ENCODE data around the gene ZNF175. TPM values are rescaled to one million over a fixed set of nuclear protein-coding genes. Genes with fewer than 3 reads are reported as not detected.

Gene ZNF175
- total RNA-seq, 1 donor from 2014 or later = 15.2 TPM

DNA sequence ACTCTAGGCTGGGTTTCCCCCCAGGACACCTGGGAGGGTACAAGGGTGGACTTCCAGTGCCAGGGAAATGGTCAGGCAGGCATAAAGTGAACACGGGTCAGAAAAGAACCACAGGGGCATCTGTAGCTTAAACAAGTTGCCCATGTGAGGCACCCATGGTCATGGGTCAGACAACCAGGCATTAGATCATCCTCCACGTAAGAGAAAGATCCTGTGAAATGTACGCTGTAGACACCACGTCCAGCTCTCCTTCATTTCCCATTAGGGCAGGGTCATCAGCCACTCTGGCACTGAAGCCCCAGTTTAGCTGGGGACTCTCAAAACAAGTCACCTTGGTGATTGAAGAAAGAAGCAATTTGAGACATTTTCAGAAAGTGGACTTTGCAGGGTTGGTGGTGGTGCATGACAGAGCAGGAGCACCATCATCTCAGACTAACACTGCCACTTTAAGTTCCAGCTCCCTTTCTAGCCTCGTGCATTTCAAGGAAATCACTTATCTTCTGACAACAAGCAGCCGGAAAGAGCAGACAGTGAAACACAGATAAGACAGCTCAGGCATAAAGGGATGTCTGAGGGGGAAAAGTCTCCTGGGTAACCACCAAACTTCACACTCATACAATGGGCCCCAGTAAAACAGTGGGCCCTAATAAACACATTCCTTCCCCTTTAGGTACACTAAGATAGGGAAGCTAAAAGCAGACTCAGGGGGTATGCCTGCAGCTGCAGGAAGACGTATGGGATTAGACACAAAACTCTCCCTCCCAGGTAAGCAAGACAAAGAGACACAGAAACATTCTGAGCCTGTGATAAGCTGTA lies 23.5 kb upstream of the ZNF175 start:
- Mint-ChIP-seq H3K9me3 (peaks cover 46% of the 10 kb centered on the region), H3K27me3 (ENCODE audit: low read depth) (no peaks in the 10 kb centered on the region)

DNA sequence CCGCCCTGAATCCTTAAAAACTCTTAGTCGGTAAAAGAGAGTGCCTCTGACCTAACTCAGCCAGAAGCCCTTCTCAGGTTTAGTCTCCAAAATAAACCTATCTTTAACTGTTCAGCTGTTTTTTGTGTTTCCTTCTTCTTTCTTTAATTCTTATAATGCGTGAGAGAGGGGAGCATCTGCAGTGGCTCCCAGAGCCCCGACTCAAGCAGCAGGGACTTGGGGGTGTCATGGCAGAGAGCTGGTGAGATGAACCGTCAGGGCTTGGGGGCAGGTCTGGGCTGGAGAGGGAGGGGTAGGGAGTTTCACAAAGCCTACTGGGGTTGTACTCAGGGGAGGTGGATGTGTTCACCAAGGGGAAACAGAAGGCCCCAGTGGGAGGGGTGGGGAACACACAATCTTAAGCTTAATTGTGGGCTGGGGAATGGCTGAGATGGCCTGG lies 22.9 kb upstream of the ZNF175 start:
- Mint-ChIP-seq H3K4me3 (no peak overlapping the region), H3K4me1 (no peaks in the 10 kb centered on the region), H3K27me3 (ENCODE audit: low read depth) (no peaks in the 10 kb centered on the region), H3K27ac (no peak overlapping the region), H3K36me3 (no peaks in the 10 kb centered on the region), H3K9me3 (peaks cover 44% of the 10 kb centered on the region)
- no peak for DNase-seq (ENCODE audit: low spot score in 2 of 2, unreplicated experiment in 2 of 2)
- TF ChIP-seq, protein P1, sequence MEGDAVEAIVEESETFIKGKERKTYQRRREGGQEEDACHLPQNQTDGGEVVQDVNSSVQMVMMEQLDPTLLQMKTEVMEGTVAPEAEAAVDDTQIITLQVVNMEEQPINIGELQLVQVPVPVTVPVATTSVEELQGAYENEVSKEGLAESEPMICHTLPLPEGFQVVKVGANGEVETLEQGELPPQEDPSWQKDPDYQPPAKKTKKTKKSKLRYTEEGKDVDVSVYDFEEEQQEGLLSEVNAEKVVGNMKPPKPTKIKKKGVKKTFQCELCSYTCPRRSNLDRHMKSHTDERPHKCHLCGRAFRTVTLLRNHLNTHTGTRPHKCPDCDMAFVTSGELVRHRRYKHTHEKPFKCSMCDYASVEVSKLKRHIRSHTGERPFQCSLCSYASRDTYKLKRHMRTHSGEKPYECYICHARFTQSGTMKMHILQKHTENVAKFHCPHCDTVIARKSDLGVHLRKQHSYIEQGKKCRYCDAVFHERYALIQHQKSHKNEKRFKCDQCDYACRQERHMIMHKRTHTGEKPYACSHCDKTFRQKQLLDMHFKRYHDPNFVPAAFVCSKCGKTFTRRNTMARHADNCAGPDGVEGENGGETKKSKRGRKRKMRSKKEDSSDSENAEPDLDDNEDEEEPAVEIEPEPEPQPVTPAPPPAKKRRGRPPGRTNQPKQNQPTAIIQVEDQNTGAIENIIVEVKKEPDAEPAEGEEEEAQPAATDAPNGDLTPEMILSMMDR (IDR thresholded peaks at IDR 0.05; ENCODE audit: unreplicated experiment) = no peak

More for the DNA sequence above, 23.5 kb upstream of the ZNF175 start:
- Mint-ChIP-seq H3K27ac (no peak overlapping the region), H3K36me3 (no peaks in the 10 kb centered on the region), H3K4me3 (no peak overlapping the region), H3K4me1 (no peaks in the 10 kb centered on the region)
- DNase-seq (ENCODE audit: low spot score in 2 of 2, unreplicated experiment in 2 of 2) = no peak
- TF ChIP-seq, protein P1 (IDR thresholded peaks at IDR 0.05; ENCODE audit: unreplicated experiment) = no peak

DNA sequence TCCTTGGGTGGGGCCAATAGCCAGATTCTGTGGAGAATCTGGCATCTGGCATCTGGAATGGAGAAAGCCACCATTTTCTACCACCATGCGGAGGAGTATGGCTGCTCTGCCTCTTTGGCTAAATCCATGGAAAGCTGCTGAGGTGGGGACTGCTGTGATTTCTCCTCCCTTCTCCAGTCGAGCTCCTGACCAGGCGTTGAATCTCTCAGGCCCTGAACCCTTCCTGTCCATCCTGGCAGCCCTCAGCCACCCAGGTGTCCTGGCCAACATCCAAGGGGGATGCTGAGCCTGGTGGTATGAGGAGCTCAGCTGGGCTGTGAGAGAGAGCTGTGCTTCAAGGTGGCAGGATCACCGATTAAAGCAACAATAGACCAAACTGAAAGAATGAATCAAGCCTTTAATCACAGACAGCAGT lies 22.2 kb upstream of the ZNF175 start:
- no peaks in the 10 kb centered on the region for H3K36me3 Mint-ChIP-seq
- no peak overlapping the region for H3K4me3 Mint-ChIP-seq
- TF ChIP-seq, protein P1 (IDR thresholded peaks at IDR 0.05; ENCODE audit: unreplicated experiment) = no peak
- no peaks in the 10 kb centered on the region for H3K27me3 Mint-ChIP-seq (ENCODE audit: low read depth)
- DNase-seq (ENCODE audit: low spot score in 2 of 2, unreplicated experiment in 2 of 2) = no peak
- H3K27ac Mint-ChIP-seq = no peak overlapping the region
- no peaks in the 10 kb centered on the region for H3K4me1 Mint-ChIP-seq
- peaks cover 41% of the 10 kb centered on the region for H3K9me3 Mint-ChIP-seq

DNA sequence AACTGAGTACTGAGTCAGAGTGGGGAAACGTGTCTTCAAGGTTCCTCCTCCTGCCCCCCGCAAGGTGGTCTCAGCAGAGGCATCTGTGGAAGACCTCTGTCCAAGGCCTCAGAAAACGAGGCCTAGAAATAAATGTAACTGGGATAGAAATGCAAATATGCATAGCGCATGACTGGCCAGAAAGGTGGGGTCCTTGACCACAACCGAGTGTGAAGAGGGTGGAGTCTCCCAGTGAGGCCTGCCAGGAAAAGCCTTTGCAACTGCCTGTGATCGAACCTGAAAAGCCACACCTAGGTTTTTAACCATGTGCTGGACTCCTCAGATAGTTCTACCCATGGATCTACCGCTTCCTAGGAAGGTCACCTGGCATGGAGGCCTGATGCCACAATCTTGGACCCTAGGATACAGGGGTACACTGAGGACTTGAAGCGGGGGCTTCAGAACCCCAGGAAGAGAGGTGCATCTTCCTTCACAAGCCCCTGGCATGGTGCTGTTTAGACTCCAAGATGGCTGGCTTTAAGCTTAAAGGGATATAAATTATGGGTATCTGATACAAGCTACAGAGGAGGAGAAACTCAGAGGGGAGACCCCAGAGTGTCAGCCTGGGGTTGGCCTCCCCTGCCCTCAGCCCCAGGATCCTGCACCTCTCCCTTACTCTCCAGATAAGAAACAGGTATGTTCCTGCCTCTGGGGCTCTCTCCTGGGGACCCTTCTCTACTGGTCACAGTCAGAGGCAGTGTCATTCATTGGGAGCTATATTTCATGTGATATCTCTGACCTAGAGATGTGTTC lies 21.4 kb upstream of the ZNF175 start:
- Mint-ChIP-seq H3K27me3 (ENCODE audit: low read depth) (no peaks in the 10 kb centered on the region), H3K4me3 (no peak overlapping the region), H3K9me3 (peaks cover 42% of the 10 kb centered on the region), H3K36me3 (no peaks in the 10 kb centered on the region), H3K4me1 (no peaks in the 10 kb centered on the region), H3K27ac (no peak overlapping the region)
- TF ChIP-seq, protein P1 (IDR thresholded peaks at IDR 0.05; ENCODE audit: unreplicated experiment) = no peak
- peak in 1 of 2 experiments; percentile 11 for DNase-seq (ENCODE audit: low spot score in 2 of 2, unreplicated experiment in 2 of 2)

DNA sequence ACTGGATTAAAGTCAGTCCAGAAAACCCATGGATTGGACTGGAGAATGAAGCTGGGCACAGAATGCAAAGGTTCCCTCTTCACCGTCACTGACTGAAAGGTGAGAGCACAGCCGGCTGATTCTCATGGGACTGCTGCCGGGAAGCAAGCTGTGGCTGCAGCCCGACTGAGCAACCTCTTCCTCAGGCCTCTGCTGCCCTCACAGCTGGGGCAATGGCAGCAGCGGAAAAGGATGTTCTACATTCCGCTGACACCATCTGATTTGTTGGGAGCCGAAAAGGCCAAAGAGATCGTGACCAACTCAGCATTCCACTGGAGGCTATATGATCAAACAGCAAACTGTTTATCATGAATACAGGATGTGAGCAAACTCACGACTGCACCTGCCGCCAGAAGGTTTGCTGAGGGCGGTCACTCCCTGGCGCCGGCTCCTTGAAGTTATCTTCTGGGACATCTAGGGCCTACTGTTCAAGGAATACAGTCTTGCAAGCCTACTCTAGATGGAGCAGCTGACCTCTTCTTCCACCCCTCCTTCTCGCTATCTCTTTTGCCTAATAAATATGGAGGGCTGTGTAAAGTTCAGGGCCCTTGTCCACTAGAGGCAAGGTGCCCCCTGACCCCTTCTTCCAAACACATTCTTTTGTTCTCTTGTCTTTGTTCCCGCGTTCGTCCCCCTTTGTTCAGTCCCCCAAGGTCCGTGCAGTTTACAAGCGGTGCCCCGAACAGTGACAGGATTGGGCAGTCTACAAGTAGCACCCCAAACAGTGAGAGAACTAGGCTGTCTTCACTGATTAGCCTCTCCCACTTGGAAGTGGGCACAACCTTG lies 20.0 kb upstream of the ZNF175 start:
- Mint-ChIP-seq H3K27ac (no peak overlapping the region), H3K4me3 (no peak overlapping the region), H3K27me3 (ENCODE audit: low read depth) (no peaks in the 10 kb centered on the region), H3K9me3 (peaks cover 51% of the 10 kb centered on the region), H3K4me1 (no peaks in the 10 kb centered on the region), H3K36me3 (no peaks in the 10 kb centered on the region)
- peak in 1 of 2 experiments; percentile 25 for DNase-seq (ENCODE audit: low spot score in 2 of 2, unreplicated experiment in 2 of 2)
- TF ChIP-seq, protein P1 (IDR thresholded peaks at IDR 0.05; ENCODE audit: unreplicated experiment) = no peak

All from mesothelial cell of epicardium (in vitro differentiated cells).